Measurements from ENCODE around the gene AP1S1. TPM values are rescaled to one million over a fixed set of nuclear protein-coding genes. Genes with fewer than 3 reads are reported as not detected.

The AP1S1 gene
- total and polyA plus RNA-seq, 2 donors (not counting 1 experiment from before 2014, with no cell fraction given), result 10.3 to 16.3 TPM

GRCh38 chr7:101201695-101202602, 47.7 kb downstream of the AP1S1 start:
- no peak overlapping the region for H3K27ac Mint-ChIP-seq
- ChIA-PET CTCF (interaction anchor here (1.0 to 2.8 kb wide), 2 partner anchors 58 to 81 kb away, joined by 4 to 10 read pairs; no protein-coding TSS in a partner anchor), POLR2A (no interaction called here)
- TF ChIP-seq EZH2 (IDR thresholded peaks at IDR 0.05; ENCODE audit: borderline replicate concordance, insufficient read depth, low read depth, low read length, poor library complexity, severe bottlenecking) (no peak), CTCF (IDR thresholded peaks at IDR 0.05) (no peak)
- intact Hi-C loops (cut with micrococcal nuclease), result no loop called here
- Histone ChIP-seq H3K4me2 (replicated peaks; ENCODE audit: low read depth, low read length, poor library complexity, severe bottlenecking) (peak overlapping the region; percentile 73), H3K79me2 (ENCODE audit: control insufficient read depth, insufficient read depth, low read length) (no peaks in the 10 kb centered on the region), H3K9ac (ENCODE audit: low read length) (peak overlapping the region; percentile 35), H3K4me1 (ENCODE audit: control insufficient read depth in 2 of 2, insufficient read depth in 2 of 2, low read length in 2 of 2) (peaks cover 18 to 27% of the 10 kb centered on the region in 2 donors), H3K27ac (ENCODE audit: low read length in 2 of 2) (no peak overlapping the region), H2AFZ (ENCODE audit: insufficient read depth, low read depth, low read length, poor library complexity, severe bottlenecking) (peak overlapping the region; percentile 58), H3K36me3 (replicated peaks in 1 of 2; ENCODE audit: control extremely low read depth in 1 of 2, control insufficient read depth in 1 of 2, extremely low read depth in 1 of 2, insufficient read depth in 2 of 2, low read length in 1 of 2) (no peaks in the 10 kb centered on the region), H3K4me3 (ENCODE audit: control extremely low read depth in 1 of 5, extremely low read depth in 1 of 5, insufficient read depth in 1 of 5, low read depth in 2 of 5, low read length in 4 of 5) (peak overlapping the region in 3 of 5 experiments; percentile 11 to 39 (median 21)), H4K20me1 (ENCODE audit: control insufficient read depth, insufficient read depth, low read length, poor library complexity, severe bottlenecking) (no peaks in the 10 kb centered on the region), H3K27me3 (replicated peaks in 1 of 4; ENCODE audit: control extremely low read depth in 1 of 4, control insufficient read depth in 3 of 4, insufficient read depth in 4 of 4, low read length in 3 of 4) (peaks cover 0 to 39% (median 16%) of the 10 kb centered on the region in 4 experiments), H3K9me3 (ENCODE audit: control extremely low read depth in 1 of 3, control insufficient read depth in 2 of 3, insufficient read depth in 1 of 3, low read length in 2 of 3) (peaks cover 0 to 19% (median 0%) of the 10 kb centered on the region in 3 donors)
- peak; percentile 56 for ATAC-seq (ENCODE audit: low read depth)
- peaks cover 24% of the 10 kb centered on the region for H3K27me3 Mint-ChIP-seq
- WGBS (ENCODE audit: insufficient coverage), result 12% methylated on average over 71 of the region's 75 CpGs
- peak overlapping the region; percentile 54 for H3K4me3 Mint-ChIP-seq
- H3K4me1 Mint-ChIP-seq, result peaks cover 23% of the 10 kb centered on the region
- DNase-seq, result peak; percentile 62
- no peaks in the 10 kb centered on the region for H3K9me3 Mint-ChIP-seq (ENCODE audit: insufficient read depth)

- Mint-ChIP-seq H3K27ac (no peak overlapping the region), H3K9me3 (ENCODE audit: insufficient read depth) (no peaks in the 10 kb centered on the region), H3K27me3 (peaks cover 24% of the 10 kb centered on the region), H3K4me1 (peaks cover 23% of the 10 kb centered on the region), H3K4me3 (no peak overlapping the region)
- intact Hi-C loops (cut with micrococcal nuclease), result no loop called here
- Histone ChIP-seq H3K4me1 (ENCODE audit: control insufficient read depth in 2 of 2, insufficient read depth in 2 of 2, low read length in 2 of 2) (peaks cover 18 to 27% of the 10 kb centered on the region in 2 donors), H3K36me3 (replicated peaks in 1 of 2; ENCODE audit: control extremely low read depth in 1 of 2, control insufficient read depth in 1 of 2, extremely low read depth in 1 of 2, insufficient read depth in 2 of 2, low read length in 1 of 2) (no peaks in the 10 kb centered on the region), H3K27ac (ENCODE audit: low read length in 2 of 2) (no peak overlapping the region), H3K9ac (ENCODE audit: low read length) (no peak overlapping the region), H2AFZ (ENCODE audit: insufficient read depth, low read depth, low read length, poor library complexity, severe bottlenecking) (no peak overlapping the region), H3K79me2 (ENCODE audit: control insufficient read depth, insufficient read depth, low read length) (no peaks in the 10 kb centered on the region), H3K4me3 (ENCODE audit: control extremely low read depth in 1 of 5, extremely low read depth in 1 of 5, insufficient read depth in 1 of 5, low read depth in 2 of 5, low read length in 4 of 5) (no peak overlapping the region), H4K20me1 (ENCODE audit: control insufficient read depth, insufficient read depth, low read length, poor library complexity, severe bottlenecking) (no peaks in the 10 kb centered on the region), H3K4me2 (replicated peaks; ENCODE audit: low read depth, low read length, poor library complexity, severe bottlenecking) (peak overlapping the region; percentile 73), H3K27me3 (replicated peaks in 1 of 4; ENCODE audit: control extremely low read depth in 1 of 4, control insufficient read depth in 3 of 4, insufficient read depth in 4 of 4, low read length in 3 of 4) (peaks cover 0 to 39% (median 16%) of the 10 kb centered on the region in 4 experiments), H3K9me3 (ENCODE audit: control extremely low read depth in 1 of 3, control insufficient read depth in 2 of 3, insufficient read depth in 1 of 3, low read length in 2 of 3) (peaks cover 0 to 19% (median 0%) of the 10 kb centered on the region in 3 donors)
- CTCF ChIA-PET, result interaction anchor here (2.8 kb wide), 1 partner anchor 59 kb away, joined by 10 read pairs; no protein-coding TSS in a partner anchor
- DNase-seq, result no peak
- 100% methylated on average over 3 of the region's 5 CpGs for WGBS (ENCODE audit: insufficient coverage)
- ATAC-seq (ENCODE audit: low read depth), result no peak
- TF ChIP-seq CTCF (IDR thresholded peaks at IDR 0.05) (no peak), EZH2 (IDR thresholded peaks at IDR 0.05; ENCODE audit: borderline replicate concordance, insufficient read depth, low read depth, low read length, poor library complexity, severe bottlenecking) (no peak)
- POLR2A ChIA-PET, result no interaction called here
These were observed 48.3 kb downstream of the AP1S1 start for GRCh38 chr7:101202603-101202918.
